Liver (tissue), 9 donors: ENCODE results near the gene MAPK11. TPM values are rescaled to one million over a fixed set of nuclear protein-coding genes. Genes with fewer than 3 reads are reported as not detected.

ENCODE experiments used
- DNase-seq: peaks from one replicate; pipeline ENCODE4 v3.0.0-alpha.2; 2017; ENCODE audit warnings: low spot score
- H3K27ac ChIP-seq, 2 donors: one replicate each; pipeline ENCODE4 v1.7.0; 2013; ENCODE audit warnings: inconsistent platforms in 2 of 2, low read length in 2 of 2, control low read depth in 1 of 2, low read depth in 1 of 2, mild to moderate bottlenecking in 1 of 2
- H3K27me3 ChIP-seq, 4 donors: one replicate each; pipeline versions ENCODE4 v1.6.1 to v1.7.0; 2013; ENCODE audit warnings: low read length in 3 of 4, inconsistent platforms in 1 of 4, mild to moderate bottlenecking in 1 of 4, moderate library complexity in 1 of 4; ENCODE audit not compliant: control insufficient read depth in 4 of 4, insufficient read depth in 4 of 4
- H3K36me3 ChIP-seq, 4 donors: one replicate each; pipeline versions ENCODE4 v1.6.1 to v1.7.0; 2013; ENCODE audit warnings: low read length in 3 of 4, mild to moderate bottlenecking in 3 of 4, low read depth in 1 of 4, moderate library complexity in 1 of 4; ENCODE audit not compliant: control insufficient read depth in 4 of 4, insufficient read depth in 3 of 4
- H3K4me1 ChIP-seq, 4 donors: one replicate each; pipeline versions ENCODE4 v1.6.1 to v1.7.0; 2013; ENCODE audit warnings: low read length in 3 of 4, mild to moderate bottlenecking in 3 of 4, moderate library complexity in 1 of 4; ENCODE audit not compliant: control insufficient read depth in 4 of 4, insufficient read depth in 4 of 4
- H3K4me3 ChIP-seq, 3 donors: one replicate each; pipeline versions ENCODE4 v1.6.1 to v1.7.0; 2013; ENCODE audit warnings: low read length in 3 of 3, control low read depth in 1 of 3, low read depth in 1 of 3, mild to moderate bottlenecking in 1 of 3
- H3K9ac ChIP-seq, 2 donors: one replicate each; pipeline ENCODE4 v1.7.0; 2013; ENCODE audit warnings: low read length in 2 of 2, mild to moderate bottlenecking in 2 of 2, moderate library complexity in 2 of 2, control low read depth in 1 of 2, low read depth in 1 of 2
- H3K9me3 ChIP-seq, 4 donors: one replicate each; pipeline versions ENCODE4 v1.6.1 to v1.7.0; 2013; ENCODE audit warnings: low read length in 3 of 4; ENCODE audit not compliant: control insufficient read depth in 4 of 4
- EGR1 ChIP-seq, 2 donors: IDR thresholded peaks; 2 replicates each; pipeline ENCODE4 v1.6.1; 2016 to 2018; ENCODE audit warnings: antibody characterized with exemption in 2 of 2, low read depth in 2 of 2
- FOXA1 ChIP-seq: IDR thresholded peaks from 2 replicates; pipeline ENCODE4 v1.6.1; 2016; ENCODE audit warnings: antibody characterized with exemption
- FOXA2 ChIP-seq: IDR thresholded peaks from 2 replicates; pipeline ENCODE4 v1.6.1; 2016; ENCODE audit warnings: antibody characterized with exemption
- HNF4A ChIP-seq, 2 donors: conservative IDR thresholded peaks; 2 replicates each; pipeline ENCODE4 v1.6.1; 2016; ENCODE audit warnings: antibody characterized with exemption in 2 of 2, mild to moderate bottlenecking in 2 of 2
- HNF4G ChIP-seq: IDR thresholded peaks from 2 replicates; pipeline ENCODE4 v1.6.1; 2016; ENCODE audit warnings: antibody characterized with exemption
- JUND ChIP-seq, 2 donors: IDR thresholded peaks; 2 replicates each; pipeline ENCODE4 v1.6.1; 2016; ENCODE audit warnings: antibody characterized with exemption in 2 of 2
- NR2F2 ChIP-seq: IDR thresholded peaks from 2 replicates; pipeline ENCODE4 v1.6.1; 2016; ENCODE audit warnings: antibody characterized with exemption
- RAD21 ChIP-seq, 2 donors: IDR thresholded peaks; 2 replicates each; pipeline ENCODE4 v1.6.1; 2016; ENCODE audit warnings: antibody characterized with exemption in 2 of 2, mild to moderate bottlenecking in 2 of 2
- SP1 ChIP-seq: IDR thresholded peaks from 2 replicates; pipeline ENCODE4 v1.6.1; 2018; ENCODE audit warnings: antibody characterized with exemption, mild to moderate bottlenecking
- TAF1 ChIP-seq: conservative IDR thresholded peaks from 2 replicates; pipeline ENCODE4 v1.6.1; 2016; ENCODE audit warnings: antibody characterized with exemption, mild to moderate bottlenecking
- YY1 ChIP-seq: IDR thresholded peaks from 2 replicates; pipeline ENCODE4 v1.6.1; 2016; ENCODE audit warnings: antibody characterized with exemption, mild to moderate bottlenecking
- WGBS: extraction: QIAGEN DNeasy Blood & Tissue Kit; methylation state at CpG from one replicate; pipeline ENCODE4 v1.1.7; 2013; 5-methylcytosine and 5-hydroxymethylcytosine counted together
- polyA plus RNA-seq, 2 donors: library from polyadenylated mRNA; stranded (reverse) in 1 of 2; unstranded in 1 of 2; fragments of 200-250 nt in 1 of 2; fragments of >200 nt in 1 of 2; fragmentation: Nextera tagmentation in 1 of 2; extraction: Ambion mirVana in 1 of 2; gene quantifications; one replicate each; pipeline versions ENCODE4 v1.2.1 to v1.2.3, GENCODE V29; 2013 to 2015
- total RNA-seq, 2 donors: library from RNA; depleted of rRNA; stranded (reverse); fragments of >200 nt; gene quantifications; one replicate each; pipeline ENCODE4 v1.2.3, GENCODE V29; 2014
- TF ChIP-seq, protein P1 (sequence below): IDR thresholded peaks from 2 replicates; pipeline ENCODE4 v1.6.1; 2016; ENCODE audit warnings: antibody characterized with exemption
- TF ChIP-seq, protein P2 (sequence below): IDR thresholded peaks from 2 replicates; pipeline ENCODE4 v1.6.1; 2016; ENCODE audit warnings: antibody characterized with exemption, mild to moderate bottlenecking
- TF ChIP-seq, protein P3 (sequence below): fragments of 150-350 bp; IDR thresholded peaks from 2 replicates; pipeline ENCODE4 v1.5.1; 2017; ENCODE audit warnings: improper control_type of control experiment, low read depth, low read length; ENCODE audit not compliant: missing input control
- TF ChIP-seq, protein P4 (sequence below): IDR thresholded peaks from 2 replicates; pipeline ENCODE4 v1.6.1; 2016; ENCODE audit warnings: antibody characterized with exemption
- donor health status: healthy.
- donor health status: healthy.
- donor health status: healthy.
- donor health status: healthy.
- donor health status: healthy.

The MAPK11 gene
- total and polyA plus RNA-seq, 4 donors, result 0.65 to 2.0 (median 1.0) TPM

DNA sequence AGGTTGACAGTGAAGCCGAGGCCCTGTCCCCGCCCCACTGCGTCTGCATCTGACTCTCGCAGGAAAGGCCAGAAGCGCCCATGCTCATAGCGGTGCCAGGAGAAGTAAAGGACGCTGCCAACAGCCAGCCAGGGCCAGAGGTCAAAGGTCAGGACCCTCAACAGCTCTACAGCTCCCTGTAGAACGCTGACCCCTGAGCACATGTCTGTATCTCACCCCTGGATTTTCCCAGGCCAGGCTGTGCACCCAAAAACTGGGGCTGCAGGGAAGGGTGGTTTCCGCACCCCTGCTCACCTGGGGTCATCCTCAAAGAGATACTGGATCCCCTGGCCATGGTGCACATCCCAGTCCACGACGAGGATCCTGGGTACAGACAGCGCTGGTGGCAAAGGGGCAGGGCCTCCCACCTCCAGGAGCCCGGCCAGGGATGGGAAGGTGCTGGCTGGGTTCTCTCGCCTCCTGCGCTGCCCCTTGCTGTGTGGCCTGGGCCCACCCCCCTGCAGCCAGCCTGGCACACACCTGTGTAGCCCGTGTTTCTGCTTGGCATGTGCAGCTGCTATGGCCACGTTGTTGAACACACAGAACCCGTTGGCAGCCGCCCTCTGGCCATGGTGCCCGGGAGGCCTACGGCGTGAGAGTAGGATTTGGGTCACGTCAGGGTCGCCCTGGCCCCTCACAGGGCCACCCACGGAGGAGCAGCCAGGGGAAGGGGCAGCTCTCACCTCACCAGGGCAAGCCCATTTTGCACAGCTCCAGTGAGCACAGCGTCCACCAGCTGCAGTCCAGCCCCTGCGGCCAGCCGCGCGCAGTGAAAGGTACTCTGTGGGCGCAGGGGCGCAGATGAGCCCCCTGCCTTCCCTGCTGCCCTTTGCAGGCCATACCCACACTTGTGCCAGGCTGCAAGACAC lies 20.6 kb downstream of the MAPK11 start:
- no peaks in the 10 kb centered on the region for H3K27me3 ChIP-seq
- TF ChIP-seq NR2F2 (no peak), YY1 (no peak), EGR1 (IDR thresholded peaks at IDR 0.05; ENCODE audit: low read depth in 2 of 2) (no peak), JUND (IDR thresholded peaks at IDR 0.05) (no peak), TAF1 (no peak), RAD21 (IDR thresholded peaks at IDR 0.05) (no peak), SP1 (no peak), HNF4A (conservative IDR thresholded peaks at IDR 0.05) (no peak), FOXA1 (no peak), FOXA2 (no peak), HNF4G (no peak)
- TF ChIP-seq, protein P1, sequence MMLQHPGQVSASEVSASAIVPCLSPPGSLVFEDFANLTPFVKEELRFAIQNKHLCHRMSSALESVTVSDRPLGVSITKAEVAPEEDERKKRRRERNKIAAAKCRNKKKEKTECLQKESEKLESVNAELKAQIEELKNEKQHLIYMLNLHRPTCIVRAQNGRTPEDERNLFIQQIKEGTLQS, result no peak
- TF ChIP-seq, protein P2, sequence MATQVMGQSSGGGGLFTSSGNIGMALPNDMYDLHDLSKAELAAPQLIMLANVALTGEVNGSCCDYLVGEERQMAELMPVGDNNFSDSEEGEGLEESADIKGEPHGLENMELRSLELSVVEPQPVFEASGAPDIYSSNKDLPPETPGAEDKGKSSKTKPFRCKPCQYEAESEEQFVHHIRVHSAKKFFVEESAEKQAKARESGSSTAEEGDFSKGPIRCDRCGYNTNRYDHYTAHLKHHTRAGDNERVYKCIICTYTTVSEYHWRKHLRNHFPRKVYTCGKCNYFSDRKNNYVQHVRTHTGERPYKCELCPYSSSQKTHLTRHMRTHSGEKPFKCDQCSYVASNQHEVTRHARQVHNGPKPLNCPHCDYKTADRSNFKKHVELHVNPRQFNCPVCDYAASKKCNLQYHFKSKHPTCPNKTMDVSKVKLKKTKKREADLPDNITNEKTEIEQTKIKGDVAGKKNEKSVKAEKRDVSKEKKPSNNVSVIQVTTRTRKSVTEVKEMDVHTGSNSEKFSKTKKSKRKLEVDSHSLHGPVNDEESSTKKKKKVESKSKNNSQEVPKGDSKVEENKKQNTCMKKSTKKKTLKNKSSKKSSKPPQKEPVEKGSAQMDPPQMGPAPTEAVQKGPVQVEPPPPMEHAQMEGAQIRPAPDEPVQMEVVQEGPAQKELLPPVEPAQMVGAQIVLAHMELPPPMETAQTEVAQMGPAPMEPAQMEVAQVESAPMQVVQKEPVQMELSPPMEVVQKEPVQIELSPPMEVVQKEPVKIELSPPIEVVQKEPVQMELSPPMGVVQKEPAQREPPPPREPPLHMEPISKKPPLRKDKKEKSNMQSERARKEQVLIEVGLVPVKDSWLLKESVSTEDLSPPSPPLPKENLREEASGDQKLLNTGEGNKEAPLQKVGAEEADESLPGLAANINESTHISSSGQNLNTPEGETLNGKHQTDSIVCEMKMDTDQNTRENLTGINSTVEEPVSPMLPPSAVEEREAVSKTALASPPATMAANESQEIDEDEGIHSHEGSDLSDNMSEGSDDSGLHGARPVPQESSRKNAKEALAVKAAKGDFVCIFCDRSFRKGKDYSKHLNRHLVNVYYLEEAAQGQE, result no peak
- TF ChIP-seq, protein P3, sequence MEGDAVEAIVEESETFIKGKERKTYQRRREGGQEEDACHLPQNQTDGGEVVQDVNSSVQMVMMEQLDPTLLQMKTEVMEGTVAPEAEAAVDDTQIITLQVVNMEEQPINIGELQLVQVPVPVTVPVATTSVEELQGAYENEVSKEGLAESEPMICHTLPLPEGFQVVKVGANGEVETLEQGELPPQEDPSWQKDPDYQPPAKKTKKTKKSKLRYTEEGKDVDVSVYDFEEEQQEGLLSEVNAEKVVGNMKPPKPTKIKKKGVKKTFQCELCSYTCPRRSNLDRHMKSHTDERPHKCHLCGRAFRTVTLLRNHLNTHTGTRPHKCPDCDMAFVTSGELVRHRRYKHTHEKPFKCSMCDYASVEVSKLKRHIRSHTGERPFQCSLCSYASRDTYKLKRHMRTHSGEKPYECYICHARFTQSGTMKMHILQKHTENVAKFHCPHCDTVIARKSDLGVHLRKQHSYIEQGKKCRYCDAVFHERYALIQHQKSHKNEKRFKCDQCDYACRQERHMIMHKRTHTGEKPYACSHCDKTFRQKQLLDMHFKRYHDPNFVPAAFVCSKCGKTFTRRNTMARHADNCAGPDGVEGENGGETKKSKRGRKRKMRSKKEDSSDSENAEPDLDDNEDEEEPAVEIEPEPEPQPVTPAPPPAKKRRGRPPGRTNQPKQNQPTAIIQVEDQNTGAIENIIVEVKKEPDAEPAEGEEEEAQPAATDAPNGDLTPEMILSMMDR, result no peak
- TF ChIP-seq, protein P4, sequence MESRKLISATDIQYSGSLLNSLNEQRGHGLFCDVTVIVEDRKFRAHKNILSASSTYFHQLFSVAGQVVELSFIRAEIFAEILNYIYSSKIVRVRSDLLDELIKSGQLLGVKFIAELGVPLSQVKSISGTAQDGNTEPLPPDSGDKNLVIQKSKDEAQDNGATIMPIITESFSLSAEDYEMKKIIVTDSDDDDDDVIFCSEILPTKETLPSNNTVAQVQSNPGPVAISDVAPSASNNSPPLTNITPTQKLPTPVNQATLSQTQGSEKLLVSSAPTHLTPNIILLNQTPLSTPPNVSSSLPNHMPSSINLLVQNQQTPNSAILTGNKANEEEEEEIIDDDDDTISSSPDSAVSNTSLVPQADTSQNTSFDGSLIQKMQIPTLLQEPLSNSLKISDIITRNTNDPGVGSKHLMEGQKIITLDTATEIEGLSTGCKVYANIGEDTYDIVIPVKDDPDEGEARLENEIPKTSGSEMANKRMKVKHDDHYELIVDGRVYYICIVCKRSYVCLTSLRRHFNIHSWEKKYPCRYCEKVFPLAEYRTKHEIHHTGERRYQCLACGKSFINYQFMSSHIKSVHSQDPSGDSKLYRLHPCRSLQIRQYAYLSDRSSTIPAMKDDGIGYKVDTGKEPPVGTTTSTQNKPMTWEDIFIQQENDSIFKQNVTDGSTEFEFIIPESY, result no peak
- no peak overlapping the region for H3K4me3 ChIP-seq
- DNase-seq, result no peak
- peaks cover 0 to 4% (median 2%) of the 10 kb centered on the region in 4 donors for H3K36me3 ChIP-seq
- H3K9ac ChIP-seq, result no peak overlapping the region
- WGBS, result 86% methylated on average over 32 of the region's 32 CpGs
- H3K27ac ChIP-seq, result no peak overlapping the region
- peaks cover 10 to 53% (median 35%) of the 10 kb centered on the region in 4 donors for H3K4me1 ChIP-seq
- no peaks in the 10 kb centered on the region for H3K9me3 ChIP-seq
